Measurements from ENCODE around the gene CENPX. TPM values are rescaled to one million over a fixed set of nuclear protein-coding genes. Genes with fewer than 3 reads are reported as not detected.
"Not testable (repeated sequence)": the region's sequence is repeated elsewhere in the genome, so short reads cannot be mapped to it uniquely, and the experiment has no call there.

CENPX gene
- total RNA-seq, 1 donor from 2014 or later = 20.9 TPM

DNA sequence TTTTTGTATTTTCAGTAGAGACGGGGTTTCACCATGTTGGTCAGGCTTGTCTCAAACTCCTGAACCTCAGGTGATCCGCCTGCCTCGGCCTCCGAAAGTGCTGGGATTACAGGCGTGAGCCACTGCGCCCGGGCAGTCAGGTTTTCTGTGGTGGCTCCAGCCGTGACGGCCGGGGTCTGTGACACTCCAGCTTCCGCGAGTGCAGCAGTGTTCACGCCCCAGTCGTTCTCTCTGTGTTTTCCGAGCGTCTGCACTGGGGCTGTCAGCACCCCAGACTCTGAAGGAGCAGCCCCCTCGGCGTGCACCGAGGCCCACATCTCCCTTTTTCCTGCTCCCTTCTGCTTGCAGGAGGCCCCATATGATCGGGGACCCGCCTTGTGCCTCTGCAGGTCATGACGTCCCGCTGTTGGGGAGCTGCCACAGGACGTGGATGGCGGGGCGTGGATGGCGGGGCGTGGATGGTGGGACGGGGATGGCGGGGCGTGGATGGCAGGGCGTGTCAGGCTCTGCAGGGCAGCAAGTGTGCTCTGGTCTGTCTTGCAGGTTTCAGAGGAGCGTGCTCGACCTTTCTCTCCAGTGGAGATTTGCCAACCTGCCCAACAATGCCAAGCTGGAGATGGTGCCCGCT, 39.6 kb downstream of the CENPX start:
- Histone ChIP-seq H3K27me3 (ENCODE audit: control insufficient read depth in 3 of 3, insufficient read depth in 3 of 3, low read length in 3 of 3) (no peaks in the 10 kb centered on the region), H3K36me3 (ENCODE audit: control insufficient read depth in 3 of 3, insufficient read depth in 3 of 3, low read length in 3 of 3) (peaks cover 29 to 39% (median 33%) of the 10 kb centered on the region in 3 donors), H3K4me1 (ENCODE audit: control insufficient read depth in 3 of 3, insufficient read depth in 3 of 3, low read length in 3 of 3) (peaks cover 12 to 18% (median 15%) of the 10 kb centered on the region in 3 donors), H3K27ac (ENCODE audit: low read depth, low read length) (no peak overlapping the region), H3K9me3 (ENCODE audit: control insufficient read depth in 3 of 3, low read length in 3 of 3) (no peaks in the 10 kb centered on the region), H3K4me3 (ENCODE audit: low read length in 3 of 3) (no peak overlapping the region), H3K9ac (ENCODE audit: low read depth in 1 of 3, low read length in 3 of 3) (no peak overlapping the region)

DNA sequence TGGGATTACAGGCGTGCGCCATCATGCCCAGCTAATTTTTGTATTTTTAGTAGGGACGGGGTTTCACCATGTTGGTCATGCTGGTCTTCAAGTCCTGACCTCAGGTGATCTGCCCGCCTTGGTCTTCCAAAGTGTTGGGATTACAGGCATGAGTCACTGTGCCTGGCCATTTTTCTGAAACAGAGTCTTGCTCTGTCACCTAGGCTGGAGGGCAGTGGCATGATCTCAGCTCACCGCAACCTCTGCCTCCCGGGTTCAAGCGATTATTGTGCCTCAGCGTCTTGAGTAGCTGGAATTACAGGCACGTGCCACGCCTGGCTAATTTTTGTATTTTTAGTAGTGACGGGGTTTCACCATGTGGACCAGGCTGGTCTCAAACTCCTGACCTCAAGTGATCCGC, 41.2 kb downstream of the CENPX start:
- H3K4me3 ChIP-seq (ENCODE audit: low read length in 3 of 3); H3K27ac ChIP-seq (ENCODE audit: low read depth, low read length); H3K9me3 ChIP-seq (ENCODE audit: control insufficient read depth in 3 of 3, low read length in 3 of 3); H3K27me3 ChIP-seq (ENCODE audit: control insufficient read depth in 3 of 3, insufficient read depth in 3 of 3, low read length in 3 of 3); H3K9ac ChIP-seq (ENCODE audit: low read depth in 1 of 3, low read length in 3 of 3): not testable (repeated sequence)
- H3K4me1 ChIP-seq (ENCODE audit: control insufficient read depth in 3 of 3, insufficient read depth in 3 of 3, low read length in 3 of 3) = peaks cover 18 to 25% (median 21%) of the 10 kb centered on the region in 3 donors
- peaks cover 25 to 34% (median 27%) of the 10 kb centered on the region in 3 donors for H3K36me3 ChIP-seq (ENCODE audit: control insufficient read depth in 3 of 3, insufficient read depth in 3 of 3, low read length in 3 of 3)

DNA sequence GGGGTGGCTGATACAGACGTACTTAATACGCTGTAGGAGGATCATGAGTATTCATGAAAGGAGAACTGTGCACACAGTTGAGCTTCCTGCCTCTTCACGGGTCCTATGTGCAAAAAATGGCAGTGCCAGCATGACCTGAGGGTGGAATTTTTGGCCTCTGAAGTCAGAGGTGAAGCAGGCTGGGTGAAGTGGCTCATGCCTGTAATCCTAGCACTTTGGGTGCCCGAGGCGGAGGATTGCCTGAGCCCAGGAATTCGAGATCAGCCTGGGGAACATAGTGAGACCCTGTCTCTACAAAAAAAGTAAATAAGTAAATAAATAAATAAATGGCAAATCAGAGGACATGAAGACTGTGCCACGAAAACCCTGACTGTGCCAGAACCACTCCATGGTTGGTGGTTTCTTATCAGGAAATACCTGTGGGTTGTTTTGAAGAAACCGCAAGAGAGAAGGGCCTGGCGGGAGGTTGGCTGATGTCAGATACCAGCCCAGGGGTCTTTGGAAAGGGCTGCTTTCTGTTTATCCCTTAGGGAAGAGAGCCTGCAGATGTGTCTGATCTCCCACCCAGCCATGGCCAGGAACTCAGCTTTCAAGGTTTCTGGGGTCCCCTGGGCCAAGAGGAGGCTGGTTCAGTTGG, 41.9 kb downstream of the CENPX start:
- Histone ChIP-seq H3K27ac (ENCODE audit: low read depth, low read length) (no peak overlapping the region), H3K4me1 (ENCODE audit: control insufficient read depth in 3 of 3, insufficient read depth in 3 of 3, low read length in 3 of 3) (peaks cover 21 to 26% (median 24%) of the 10 kb centered on the region in 3 donors), H3K36me3 (ENCODE audit: control insufficient read depth in 3 of 3, insufficient read depth in 3 of 3, low read length in 3 of 3) (peaks cover 19 to 29% (median 26%) of the 10 kb centered on the region in 3 donors), H3K4me3 (ENCODE audit: low read length in 3 of 3) (no peak overlapping the region), H3K9ac (ENCODE audit: low read depth in 1 of 3, low read length in 3 of 3) (no peak overlapping the region), H3K27me3 (ENCODE audit: control insufficient read depth in 3 of 3, insufficient read depth in 3 of 3, low read length in 3 of 3) (no peaks in the 10 kb centered on the region), H3K9me3 (ENCODE audit: control insufficient read depth in 3 of 3, low read length in 3 of 3) (no peaks in the 10 kb centered on the region)

DNA sequence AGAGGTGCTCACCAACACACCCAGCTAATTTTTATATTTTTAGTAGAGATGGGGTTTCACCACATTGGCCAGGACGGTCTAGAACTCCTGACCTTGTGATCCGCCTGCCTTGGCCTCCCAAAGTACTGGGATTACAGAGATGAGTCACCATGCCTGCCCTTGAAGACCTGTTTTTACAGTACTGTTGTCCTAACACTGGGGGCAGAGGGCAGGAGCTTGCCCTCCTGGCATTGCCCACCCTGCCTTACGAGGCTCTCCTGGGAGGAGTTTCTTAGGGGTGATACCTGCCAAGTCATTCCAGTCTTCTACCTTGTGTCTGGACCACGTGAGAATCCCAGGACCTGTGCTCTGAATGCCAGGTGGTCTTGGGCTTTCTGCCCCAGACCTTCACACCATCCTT, 42.6 kb downstream of the CENPX start:
- H3K9me3 ChIP-seq (ENCODE audit: control insufficient read depth in 3 of 3, low read length in 3 of 3) = no peaks in the 10 kb centered on the region

DNA sequence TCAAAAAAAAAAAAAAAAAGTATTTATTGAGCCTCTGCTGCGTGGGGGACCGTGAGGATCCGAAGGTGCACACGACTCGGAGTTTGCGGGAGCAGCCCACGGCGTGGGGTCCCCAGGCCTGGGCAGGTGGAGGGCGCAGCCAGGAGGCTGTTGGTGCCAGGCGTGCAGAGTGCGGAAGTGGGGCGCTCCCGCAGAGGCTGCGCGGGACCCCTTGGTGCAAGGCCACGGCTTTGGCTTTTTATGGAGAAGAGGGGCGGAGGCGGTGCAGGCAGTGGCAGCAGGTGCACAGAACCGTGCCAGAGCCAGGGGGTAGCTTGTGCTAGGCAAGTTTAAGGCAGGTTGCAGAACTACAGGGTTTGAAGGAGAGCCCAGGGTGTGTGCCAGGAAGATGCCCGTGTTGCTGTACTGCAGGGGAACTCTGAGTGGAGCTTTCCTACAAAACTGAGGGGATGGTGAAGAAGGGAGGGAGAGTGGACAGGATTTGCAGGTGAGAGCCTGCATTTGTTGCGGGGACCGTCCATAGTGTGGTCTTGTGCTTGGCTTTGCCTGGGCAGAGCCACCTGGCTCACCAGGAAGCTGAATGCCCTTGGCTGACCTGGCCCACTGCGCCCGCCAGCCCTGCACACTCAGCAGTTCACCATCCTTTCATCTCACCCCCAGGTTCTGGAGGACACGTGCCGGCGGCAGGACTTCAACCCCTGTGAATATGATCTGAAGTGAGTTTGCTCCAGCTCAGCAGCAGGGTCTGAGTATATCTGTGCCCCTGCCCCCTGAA, 44.0 kb downstream of the CENPX start:
- peak overlapping the region; percentile 23 to 80 (median 52) for H3K4me3 ChIP-seq (ENCODE audit: low read length in 3 of 3)
- no peak overlapping the region for H3K27ac ChIP-seq (ENCODE audit: low read depth, low read length)
- peaks cover 5 to 13% (median 7%) of the 10 kb centered on the region in 3 donors for H3K36me3 ChIP-seq (ENCODE audit: control insufficient read depth in 3 of 3, insufficient read depth in 3 of 3, low read length in 3 of 3)
- H3K9me3 ChIP-seq (ENCODE audit: control insufficient read depth in 3 of 3, low read length in 3 of 3) = no peaks in the 10 kb centered on the region
- no peaks in the 10 kb centered on the region for H3K27me3 ChIP-seq (ENCODE audit: control insufficient read depth in 3 of 3, insufficient read depth in 3 of 3, low read length in 3 of 3)
- H3K4me1 ChIP-seq (ENCODE audit: control insufficient read depth in 3 of 3, insufficient read depth in 3 of 3, low read length in 3 of 3) = peaks cover 21 to 26% (median 24%) of the 10 kb centered on the region in 3 donors
- H3K9ac ChIP-seq (ENCODE audit: low read depth in 1 of 3, low read length in 3 of 3) = peak overlapping the region in 2 of 3 donors; percentile 40 to 89

More for the DNA sequence above, 42.6 kb downstream of the CENPX start:
- Histone ChIP-seq H3K27me3 (ENCODE audit: control insufficient read depth in 3 of 3, insufficient read depth in 3 of 3, low read length in 3 of 3) (no peaks in the 10 kb centered on the region), H3K36me3 (ENCODE audit: control insufficient read depth in 3 of 3, insufficient read depth in 3 of 3, low read length in 3 of 3) (peaks cover 12 to 22% (median 20%) of the 10 kb centered on the region in 3 donors), H3K4me1 (ENCODE audit: control insufficient read depth in 3 of 3, insufficient read depth in 3 of 3, low read length in 3 of 3) (peaks cover 21 to 26% (median 24%) of the 10 kb centered on the region in 3 donors), H3K27ac (ENCODE audit: low read depth, low read length) (no peak overlapping the region), H3K9ac (ENCODE audit: low read depth in 1 of 3, low read length in 3 of 3) (no peak overlapping the region), H3K4me3 (ENCODE audit: low read length in 3 of 3) (no peak overlapping the region)

DNA sequence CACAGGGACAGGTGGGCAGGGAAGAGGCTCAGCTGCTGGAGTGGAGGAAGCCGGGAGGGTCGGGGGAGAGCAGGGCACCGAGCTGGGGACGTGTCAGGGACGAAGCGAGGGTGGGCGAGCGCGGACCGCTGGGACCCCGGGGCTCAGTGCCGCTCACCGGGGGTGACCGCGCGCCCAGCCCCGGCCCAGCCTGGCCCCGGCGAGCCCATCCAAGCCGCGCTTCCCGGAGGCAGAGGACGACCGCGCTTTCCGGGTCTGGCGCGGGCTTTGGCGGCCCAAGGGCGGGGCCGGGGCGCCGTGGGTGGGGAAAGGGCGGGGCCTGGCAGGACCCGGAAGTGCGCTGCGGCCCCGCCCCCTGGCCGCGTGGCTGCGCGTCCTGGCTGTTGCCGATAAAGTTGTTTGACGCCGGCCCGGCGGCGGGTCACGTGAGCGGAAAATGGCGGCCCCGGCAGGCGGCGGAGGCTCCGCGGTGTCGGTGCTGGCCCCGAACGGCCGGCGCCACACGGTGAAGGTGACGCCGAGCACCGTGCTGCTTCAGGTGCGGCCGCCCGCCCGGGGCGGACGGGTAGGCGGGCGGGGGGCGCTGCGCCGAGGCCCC, 45.4 kb downstream of the CENPX start, which contains the start of gene ASPSCR1:
Gene ASPSCR1 (plus strand): TSS at position 419 of the 598 bp plus-strand sequence. CDS start 18 bp downstream, at position 437.
- H3K9ac ChIP-seq (ENCODE audit: low read depth in 1 of 3, low read length in 3 of 3) = peak within 1 kb of the TSS; percentile 79 to 89 (median 88)
- H3K9me3 ChIP-seq (ENCODE audit: control insufficient read depth in 3 of 3, low read length in 3 of 3) = no peaks in the 10 kb centered on the region
- H3K27ac ChIP-seq (ENCODE audit: low read depth, low read length) = peak within 1 kb of the TSS; percentile 88
- no peaks in the 10 kb centered on the region for H3K27me3 ChIP-seq (ENCODE audit: control insufficient read depth in 3 of 3, insufficient read depth in 3 of 3, low read length in 3 of 3)
- peak within 1 kb of the TSS; percentile 79 to 87 (median 80) for H3K4me3 ChIP-seq (ENCODE audit: low read length in 3 of 3)
- H3K4me1 ChIP-seq (ENCODE audit: control insufficient read depth in 3 of 3, insufficient read depth in 3 of 3, low read length in 3 of 3) = peaks cover 21 to 26% (median 24%) of the 10 kb centered on the region in 3 donors
- peaks cover 5 to 13% (median 6%) of the 10 kb centered on the region in 3 donors for H3K36me3 ChIP-seq (ENCODE audit: control insufficient read depth in 3 of 3, insufficient read depth in 3 of 3, low read length in 3 of 3)

DNA sequence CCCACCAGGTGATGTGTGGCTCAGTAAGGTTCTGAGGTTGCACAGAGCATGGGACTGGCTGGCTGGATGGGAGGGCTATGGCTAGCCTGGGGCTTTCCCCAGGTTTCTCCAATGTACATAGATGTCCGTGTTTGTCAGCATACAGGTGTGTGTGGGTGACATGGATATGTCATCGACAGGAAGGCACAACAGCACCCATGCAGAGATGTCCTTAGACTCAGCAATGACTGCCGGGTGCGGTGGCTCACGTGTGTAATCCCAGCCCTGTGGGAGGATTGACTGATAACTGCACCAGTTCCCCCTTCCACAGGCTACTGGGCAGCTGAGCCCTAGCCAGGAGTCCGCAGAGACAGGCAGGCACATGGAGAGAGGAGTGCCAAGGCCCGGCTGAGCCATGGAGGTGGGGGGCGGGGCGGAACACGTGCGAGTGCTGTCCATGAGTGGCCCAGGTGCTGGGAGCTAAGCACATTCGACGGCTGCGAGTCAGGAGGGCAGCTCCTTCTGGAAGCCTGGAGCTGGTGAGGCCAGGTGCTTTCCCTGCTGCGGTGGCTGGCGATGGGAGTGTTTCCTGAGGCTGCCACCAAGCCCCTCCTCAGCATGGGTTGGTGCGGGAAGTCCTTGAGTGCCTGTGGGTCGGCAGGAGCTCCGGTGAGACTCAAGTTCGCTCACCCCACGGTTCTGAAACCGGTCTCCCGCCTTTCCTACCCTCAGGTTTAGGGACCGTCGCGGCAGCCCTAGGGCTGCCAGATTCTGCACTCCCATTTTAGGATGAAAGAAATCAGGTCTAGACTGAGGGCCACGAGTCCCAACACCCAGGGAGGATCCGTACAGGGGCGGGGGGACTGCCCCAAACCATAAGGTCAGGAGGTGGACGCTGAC, 46.1 kb downstream of the CENPX start:
- Histone ChIP-seq H3K4me3 (ENCODE audit: low read length in 3 of 3) (peak overlapping the region; percentile 79 to 87 (median 80)), H3K27ac (ENCODE audit: low read depth, low read length) (peak overlapping the region; percentile 88), H3K36me3 (ENCODE audit: control insufficient read depth in 3 of 3, insufficient read depth in 3 of 3, low read length in 3 of 3) (peaks cover 5 to 13% (median 6%) of the 10 kb centered on the region in 3 donors), H3K27me3 (ENCODE audit: control insufficient read depth in 3 of 3, insufficient read depth in 3 of 3, low read length in 3 of 3) (no peaks in the 10 kb centered on the region), H3K9me3 (ENCODE audit: control insufficient read depth in 3 of 3, low read length in 3 of 3) (no peaks in the 10 kb centered on the region), H3K9ac (ENCODE audit: low read depth in 1 of 3, low read length in 3 of 3) (peak overlapping the region; percentile 79 to 89 (median 85)), H3K4me1 (ENCODE audit: control insufficient read depth in 3 of 3, insufficient read depth in 3 of 3, low read length in 3 of 3) (peaks cover 21 to 26% (median 24%) of the 10 kb centered on the region in 3 donors)

DNA sequence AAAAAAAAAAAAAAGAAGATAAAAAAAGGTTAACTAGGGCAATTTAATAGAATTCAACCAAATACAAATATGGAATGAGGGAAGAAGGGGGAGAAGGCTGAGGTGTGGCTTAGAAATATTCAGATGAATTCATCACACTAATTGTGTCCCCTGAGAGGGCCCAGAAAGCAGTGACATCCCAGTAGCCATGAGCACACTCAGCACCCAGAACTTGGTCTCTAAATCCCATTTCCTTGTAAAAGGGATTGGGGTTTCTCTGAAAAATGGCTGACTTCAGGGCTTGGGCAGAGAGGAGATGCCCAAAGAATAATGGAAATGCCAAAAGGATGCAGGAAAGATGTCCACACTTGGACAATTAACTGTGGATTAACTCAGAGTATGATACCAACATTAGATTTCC, 49.2 kb downstream of the CENPX start:
- Histone ChIP-seq H3K4me1 (ENCODE audit: control insufficient read depth in 3 of 3, insufficient read depth in 3 of 3, low read length in 3 of 3) (peaks cover 10 to 17% (median 15%) of the 10 kb centered on the region in 3 donors), H3K27me3 (ENCODE audit: control insufficient read depth in 3 of 3, insufficient read depth in 3 of 3, low read length in 3 of 3) (peaks cover 0 to 7% (median 7%) of the 10 kb centered on the region in 3 donors), H3K27ac (ENCODE audit: low read depth, low read length) (no peak overlapping the region), H3K9ac (ENCODE audit: low read depth in 1 of 3, low read length in 3 of 3) (no peak overlapping the region), H3K36me3 (ENCODE audit: control insufficient read depth in 3 of 3, insufficient read depth in 3 of 3, low read length in 3 of 3) (no peaks in the 10 kb centered on the region), H3K4me3 (ENCODE audit: low read length in 3 of 3) (no peak overlapping the region), H3K9me3 (ENCODE audit: control insufficient read depth in 3 of 3, low read length in 3 of 3) (no peaks in the 10 kb centered on the region)
